ENCODE results near the gene FRAS1. TPM values are rescaled to one million over a fixed set of nuclear protein-coding genes. Genes with fewer than 3 reads are reported as not detected.

FRAS1 gene
- total and polyA plus RNA-seq, 2 of the 8 experiments (the other 6 are each of a cell fraction or from before 2014, with no cell fraction given), result 38.5 to 109 TPM

GRCh38 chr4:78250500-78250899, 193.4 kb downstream of the FRAS1 start:
- Histone ChIP-seq H4K8ac (ENCODE audit: extremely low read depth, insufficient read depth, low read length) (no peak overlapping the region), H3K27ac (ENCODE audit: low read depth, low read length) (no peak overlapping the region), H3K56ac (replicated peaks; ENCODE audit: insufficient read length, low read depth, low read length) (no peak overlapping the region), H4K91ac (replicated peaks; ENCODE audit: insufficient read length, low read length) (no peak overlapping the region), H2BK120ac (replicated peaks; ENCODE audit: low read depth, low read length) (no peak overlapping the region), H3K23ac (ENCODE audit: insufficient read length) (no peak overlapping the region), H2BK12ac (ENCODE audit: low read depth, low read length) (no peak overlapping the region), H3K9ac (replicated peaks in 1 of 4; ENCODE audit: extremely low read depth in 1 of 4, low read depth in 3 of 4, low read length in 3 of 4) (no peak overlapping the region), H3K4ac (replicated peaks; ENCODE audit: insufficient read length, low read depth, low read length) (no peak overlapping the region), H3K4me1 (replicated peaks in 1 of 4; ENCODE audit: control insufficient read depth in 3 of 4, insufficient read depth in 4 of 4, low read length in 3 of 4) (peaks cover 7 to 21% (median 14%) of the 10 kb centered on the region in 4 experiments), H3K4me2 (ENCODE audit: insufficient read depth in 1 of 2, low read depth in 2 of 2, low read length in 2 of 2) (no peak overlapping the region), H2AK5ac (ENCODE audit: low read depth, low read length) (no peak overlapping the region), H3K36me3 (ENCODE audit: control insufficient read depth in 2 of 4, insufficient read depth in 4 of 4, low read length in 3 of 4) (peaks cover 2 to 23% (median 16%) of the 10 kb centered on the region in 4 experiments; a peak in 6 of 8 replicates), H3K18ac (ENCODE audit: extremely low read depth, low read length) (no peak overlapping the region), H2BK15ac (ENCODE audit: low read length) (no peak overlapping the region), H4K20me1 (replicated peaks in 1 of 2; ENCODE audit: control insufficient read depth in 1 of 2, insufficient read depth in 2 of 2, low read length in 2 of 2) (no peaks in the 10 kb centered on the region), H3K23me2 (ENCODE audit: low read depth, low read length) (no peaks in the 10 kb centered on the region), H3K79me1 (ENCODE audit: low read depth, low read length) (peaks cover 3% of the 10 kb centered on the region; the same call in 1 of the 2 replicates), H3K79me2 (ENCODE audit: control insufficient read depth in 1 of 2, insufficient read depth in 2 of 2, low read length in 2 of 2) (peaks cover 0 to 37% of the 10 kb centered on the region in 2 experiments; a peak in 2 of 4 replicates), H4K5ac (ENCODE audit: insufficient read length, low read depth, low read length) (no peak overlapping the region), H2AFZ (ENCODE audit: low read length) (no peak overlapping the region), H3K27me3 (replicated peaks in 1 of 4; ENCODE audit: control insufficient read depth in 3 of 4, extremely low read depth in 1 of 4, insufficient read depth in 3 of 4, low read length in 3 of 4) (no peaks in the 10 kb centered on the region), H3K4me3 (ENCODE audit: extremely low read depth in 1 of 4, insufficient read depth in 2 of 4, low read depth in 3 of 4, low read length in 4 of 4) (no peak overlapping the region), H3K14ac (ENCODE audit: insufficient read length) (no peak overlapping the region), H2BK5ac (ENCODE audit: low read depth, low read length) (no peak overlapping the region), H2BK20ac (ENCODE audit: low read length) (no peak overlapping the region), H3K9me3 (ENCODE audit: insufficient read depth in 2 of 2, low read depth in 1 of 2, low read length in 1 of 2) (no peaks in the 10 kb centered on the region)
- ChIA-PET POLR2A (ENCODE audit: partially characterized antibody) (interaction anchor here (2.0 kb wide), 1 partner anchor 21 kb away, joined by 6 read pairs; no protein-coding TSS in a partner anchor), CTCF (ENCODE audit: partially characterized antibody) (no interaction called here)
- WGBS, 2 experiments (ENCODE audit: extremely low coverage in 1 of 2, insufficient coverage in 1 of 2, insufficient read length in 1 of 2, insufficient replicate concordance in 2 of 2, low coverage in 1 of 2, low lambda C conversion rate in 2 of 2, missing lambda C conversion rate in 1 of 2), result 79% methylated on average over 2 of the region's 2 CpGs; no CpG with 5 or more reads in 1 of the 2 experiments
- peak; percentile 63 for FAIRE-seq
- no peak for DNase-seq (ENCODE audit: low read depth in 1 of 2, low spot score in 2 of 2)
- TF ChIP-seq SP4 (IDR thresholded peaks at IDR 0.05; ENCODE audit: low read length) (no peak), SUZ12 (IDR thresholded peaks at IDR 0.05; ENCODE audit: low read length) (no peak), POLR2AphosphoS5 (IDR thresholded peaks at IDR 0.05; ENCODE audit: low read depth, low read length) (no peak), RBBP5 (IDR thresholded peaks at IDR 0.05; ENCODE audit: borderline replicate concordance, low read depth, low read length) (no peak), MAFK (IDR thresholded peaks at IDR 0.05; ENCODE audit: low read depth, low read length) (no peak), JUN (IDR thresholded peaks at IDR 0.05; ENCODE audit: low read depth, low read length) (no peak), TBP (IDR thresholded peaks at IDR 0.05; ENCODE audit: low read depth, low read length) (no peak), POLR2A (IDR thresholded peaks at IDR 0.05; ENCODE audit: control extremely low read depth in 1 of 2, low read depth in 2 of 2, low read length in 2 of 2) (no peak), SP2 (IDR thresholded peaks at IDR 0.05; ENCODE audit: low read length) (no peak), GABPA (IDR thresholded peaks at IDR 0.05; ENCODE audit: borderline replicate concordance, insufficient read depth, low read length) (no peak), SIN3A (conservative IDR thresholded peaks at IDR 0.05 in 1 of 2, IDR thresholded peaks at IDR 0.05 in 1 of 2; ENCODE audit: low read depth in 1 of 2, low read length in 2 of 2) (no peak)
- TF ChIP-seq, protein P1, sequence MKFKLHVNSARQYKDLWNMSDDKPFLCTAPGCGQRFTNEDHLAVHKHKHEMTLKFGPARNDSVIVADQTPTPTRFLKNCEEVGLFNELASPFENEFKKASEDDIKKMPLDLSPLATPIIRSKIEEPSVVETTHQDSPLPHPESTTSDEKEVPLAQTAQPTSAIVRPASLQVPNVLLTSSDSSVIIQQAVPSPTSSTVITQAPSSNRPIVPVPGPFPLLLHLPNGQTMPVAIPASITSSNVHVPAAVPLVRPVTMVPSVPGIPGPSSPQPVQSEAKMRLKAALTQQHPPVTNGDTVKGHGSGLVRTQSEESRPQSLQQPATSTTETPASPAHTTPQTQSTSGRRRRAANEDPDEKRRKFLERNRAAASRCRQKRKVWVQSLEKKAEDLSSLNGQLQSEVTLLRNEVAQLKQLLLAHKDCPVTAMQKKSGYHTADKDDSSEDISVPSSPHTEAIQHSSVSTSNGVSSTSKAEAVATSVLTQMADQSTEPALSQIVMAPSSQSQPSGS (IDR thresholded peaks at IDR 0.05; ENCODE audit: low read length), result no peak

Data from H1 (cell line).